Muscle of back (tissue), 13 donors: ENCODE data around the gene HPGDS. TPM values are rescaled to one million over a fixed set of nuclear protein-coding genes. Genes with fewer than 3 reads are reported as not detected.
"Not testable (repeated sequence)": the region's sequence is repeated elsewhere in the genome, so short reads cannot be mapped to it uniquely, and the experiment has no call there.

Source experiments
- DNase-seq, 3 donors: peaks; one replicate each; pipeline versions ENCODE4 v3.0.0 to v3.0.0-alpha.2; 2013
- long read RNA-seq, 9 donors: transcript quantifications; one replicate each; lab custom pipeline, GENCODE V29; 2026
- polyA plus RNA-seq, 10 donors: library from polyadenylated mRNA; unstranded; fragments of 120-200 nt; gene quantifications; one replicate each; pipeline ENCODE4 v1.2.1, GENCODE V29; 2013; ENCODE audit not compliant: insufficient read length in 10 of 10

Gene HPGDS
- polyA plus RNA-seq, result 10 to 100 TPM in 2 of 10 donors, 1 to 10 TPM in 8; 5.2 to 11.7 (median 8.9) TPM
- long read RNA-seq, donor 1, partial matches to known transcripts, result 0 of 2 reads
- long read RNA-seq, donor 1, other reads (novel, unspliced or antisense), result 0 of 2 reads
- long read RNA-seq, donor 2, partial matches to known transcripts, result 0 of 1 reads
- long read RNA-seq, donor 2, other reads (novel, unspliced or antisense), result 0 of 1 reads
- long read RNA-seq, donor 3, result 0 reads
- long read RNA-seq, donor 4, transcript HPGDS-201 (6 exons, 1,636 nt), result major isoform, 5 of 5 reads
- long read RNA-seq, donor 4, partial matches to known transcripts, result 0 of 5 reads
- long read RNA-seq, donor 4, other reads (novel, unspliced or antisense), result 0 of 5 reads
- long read RNA-seq, donor 5, partial matches to known transcripts, result 0 of 3 reads
- long read RNA-seq, donor 5, other reads (novel, unspliced or antisense), result 0 of 3 reads
- long read RNA-seq, donor 6, partial matches to known transcripts, result 0 of 2 reads
- long read RNA-seq, donor 6, other reads (novel, unspliced or antisense), result 0 of 2 reads
- long read RNA-seq, donor 7, partial matches to known transcripts, result 0 of 3 reads
- long read RNA-seq, donor 7, other reads (novel, unspliced or antisense), result 0 of 3 reads
- long read RNA-seq, donor 8, partial matches to known transcripts, result 0 of 3 reads
- long read RNA-seq, donor 8, other reads (novel, unspliced or antisense), result 0 of 3 reads
- long read RNA-seq, donor 9, partial matches to known transcripts, result 0 of 1 reads
- long read RNA-seq, donor 9, other reads (novel, unspliced or antisense), result 0 of 1 reads

DNA sequence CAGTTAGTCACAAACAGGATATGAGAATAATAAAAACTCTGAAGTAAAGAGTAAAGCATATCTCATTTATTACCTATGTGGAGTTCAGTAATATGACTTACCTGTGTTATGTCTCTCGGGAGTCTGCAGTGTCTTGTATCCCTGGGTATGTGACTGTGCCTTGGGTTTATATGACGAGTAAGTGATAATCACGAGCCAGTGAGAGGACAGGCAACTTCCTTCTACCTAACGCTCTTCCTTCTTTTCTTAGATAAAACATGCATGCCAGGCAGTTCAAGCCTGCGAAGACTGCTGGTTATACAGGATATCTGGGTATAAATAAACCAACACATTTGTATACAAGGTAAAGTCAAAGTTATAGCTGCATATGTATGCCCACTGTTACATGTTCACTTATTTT is at the start of gene HPGDS:
Gene HPGDS, minus strand, starts transcription at position 143 of the 400 bp plus-strand sequence. CDS start 8,207 bp downstream, outside the sequence.
- peak in 1 of 3 donors; percentile 51 for DNase-seq

DNA sequence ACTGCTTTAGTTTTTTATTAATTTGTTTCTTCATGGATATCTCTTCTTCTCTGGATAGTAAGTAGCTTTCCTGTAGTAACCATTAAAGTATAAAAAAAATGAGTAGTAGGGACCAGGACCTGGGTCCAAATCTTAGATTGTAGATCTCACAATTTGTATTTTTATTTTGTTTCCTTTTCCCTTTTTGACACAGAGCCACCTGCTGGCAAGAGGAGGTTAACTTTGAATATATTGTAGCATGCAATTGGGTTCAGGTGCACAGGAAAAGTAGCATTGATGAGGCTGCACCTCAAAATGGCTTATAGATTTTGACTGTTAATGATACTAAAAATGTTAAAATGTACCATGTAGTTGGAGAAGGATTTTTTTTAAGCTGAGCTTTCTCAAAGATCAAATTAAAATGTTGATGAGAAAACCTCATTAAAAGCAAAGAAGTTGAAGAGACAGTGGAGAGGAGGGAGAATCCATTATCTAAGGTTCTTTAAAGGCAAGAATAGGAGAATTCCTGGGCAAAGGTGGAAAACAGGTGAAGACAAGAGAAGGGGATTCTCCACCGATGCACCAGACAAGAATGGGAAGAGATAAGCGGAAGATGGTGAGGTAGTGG is 48.3 kb upstream of the HPGDS start:
- DNase-seq, result peak in 1 of 3 donors; percentile 34

- DNase-seq, result no peak
Observed at GRCh38 chr4:94389595-94390267, 47.1 kb upstream of the HPGDS start.

- DNase-seq, result not testable (repeated sequence)
Observed at GRCh38 chr4:94387965-94388364, 45.3 kb upstream of the HPGDS start.

DNA sequence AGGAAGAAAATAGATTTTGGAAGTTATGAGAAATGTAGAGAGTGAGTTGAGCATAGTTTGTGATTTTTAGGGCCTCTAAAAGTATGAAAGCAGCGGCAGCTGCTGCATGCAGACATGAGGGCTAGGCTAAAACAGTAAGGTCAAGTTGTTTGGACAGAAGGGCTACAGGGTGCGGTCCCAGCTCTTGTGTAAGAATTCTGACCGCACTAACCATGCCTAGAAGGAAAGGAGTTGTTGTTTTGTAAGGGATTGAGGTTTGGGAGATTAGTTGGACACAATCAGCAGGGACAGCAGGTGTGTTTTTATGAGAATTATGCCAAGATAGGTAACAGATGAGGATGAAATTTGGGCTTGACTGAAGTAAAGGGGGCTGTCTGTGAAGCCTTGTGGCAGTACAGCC is 42.8 kb upstream of the HPGDS start:
- not testable (repeated sequence) for DNase-seq

DNA sequence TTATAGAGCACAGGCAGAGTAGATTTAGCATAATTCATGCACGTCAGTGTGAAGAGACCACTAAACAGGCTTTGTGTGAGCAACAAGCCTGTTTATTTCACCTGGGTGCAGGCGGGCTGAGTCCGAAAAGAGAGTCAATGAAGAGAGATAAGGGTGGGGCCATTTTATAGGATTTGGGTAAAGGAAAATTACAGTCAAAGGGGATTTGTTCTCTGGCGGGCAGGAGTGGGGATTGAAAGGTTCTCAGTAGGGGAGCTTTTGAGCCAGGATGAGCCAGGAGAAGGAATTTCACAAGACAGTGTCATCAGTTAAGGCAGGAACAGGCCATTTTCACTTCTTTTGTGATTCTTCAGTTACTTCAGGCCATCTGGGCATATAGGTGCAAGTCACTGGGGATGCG is 40.3 kb upstream of the HPGDS start:
- not testable (repeated sequence) for DNase-seq

GRCh38 chr4:94378047-94378446 is 35.4 kb upstream of the HPGDS start:
- peak; percentile 51 to 82 (median 56) for DNase-seq

GRCh38 chr4:94377294-94377693 is 34.7 kb upstream of the HPGDS start:
- peak in 1 of 3 donors; percentile 58 for DNase-seq

- DNase-seq, result no peak
Observed at GRCh38 chr4:94375364-94375763, 32.7 kb upstream of the HPGDS start.

- DNase-seq, result no peak
Observed at GRCh38 chr4:94373752-94374151, 31.1 kb upstream of the HPGDS start.

GRCh38 chr4:94372991-94373390 is 30.4 kb upstream of the HPGDS start:
- peak in 2 of 3 donors; percentile 64 to 88 for DNase-seq

DNA sequence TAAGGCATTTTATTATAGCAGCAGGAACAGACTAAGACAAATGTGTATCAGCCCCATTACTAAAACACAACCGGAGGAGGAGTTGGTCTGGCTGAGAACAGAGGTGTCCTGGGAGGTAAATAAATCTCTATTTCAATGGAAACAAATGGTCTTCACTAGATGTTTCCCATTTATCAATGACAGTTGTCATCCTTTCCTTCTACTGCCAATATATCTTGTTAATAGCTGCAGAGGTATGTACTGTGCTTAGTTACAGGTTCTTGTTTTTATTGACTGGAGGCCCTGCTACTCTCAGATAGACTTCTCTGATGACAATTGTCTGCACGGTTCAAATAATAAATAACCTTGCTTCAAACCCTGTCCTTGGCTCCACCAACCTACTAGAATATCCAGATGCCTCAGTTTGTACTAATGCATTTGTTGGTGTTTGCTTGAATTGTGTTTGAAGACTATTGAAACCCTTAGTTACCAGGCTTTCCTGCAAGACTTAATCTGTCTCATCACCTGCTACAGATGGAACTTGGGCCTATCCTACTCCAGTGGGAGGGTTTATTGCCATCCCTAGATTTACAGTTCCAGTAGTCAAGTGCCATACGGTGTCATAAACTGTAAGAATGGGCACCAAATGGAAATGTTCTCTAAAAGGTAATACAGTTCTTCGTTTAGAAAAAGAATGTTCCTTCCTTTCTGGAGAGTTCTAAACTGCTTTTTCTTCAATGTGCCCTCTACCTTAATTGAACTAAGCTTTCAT is 29.8 kb upstream of the HPGDS start:
- DNase-seq, result peak in 1 of 3 donors; percentile 63

DNA sequence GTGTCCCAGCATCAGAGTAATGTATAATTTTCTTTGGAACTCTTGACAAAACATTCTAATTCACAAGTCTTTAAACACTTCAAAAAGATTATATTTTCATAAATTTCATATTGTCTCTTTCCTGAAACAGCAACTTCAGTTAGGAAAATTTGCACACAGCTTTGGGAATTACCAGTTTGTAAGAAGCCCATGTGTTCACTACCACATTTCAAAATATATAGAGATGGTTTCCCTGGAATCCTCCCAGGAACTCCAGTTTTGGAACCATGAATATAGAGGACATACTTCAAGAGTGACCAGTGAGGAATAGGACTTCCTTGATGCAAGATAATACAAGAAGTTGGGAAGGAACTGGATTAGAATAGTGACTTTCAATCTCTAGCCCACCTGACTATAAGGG is 28.7 kb upstream of the HPGDS start:
- DNase-seq, result peak in 2 of 3 donors; percentile 54 to 79

GRCh38 chr4:94370533-94371254 is 28.1 kb upstream of the HPGDS start:
- peak; percentile 68 to 89 (median 72) for DNase-seq

DNA sequence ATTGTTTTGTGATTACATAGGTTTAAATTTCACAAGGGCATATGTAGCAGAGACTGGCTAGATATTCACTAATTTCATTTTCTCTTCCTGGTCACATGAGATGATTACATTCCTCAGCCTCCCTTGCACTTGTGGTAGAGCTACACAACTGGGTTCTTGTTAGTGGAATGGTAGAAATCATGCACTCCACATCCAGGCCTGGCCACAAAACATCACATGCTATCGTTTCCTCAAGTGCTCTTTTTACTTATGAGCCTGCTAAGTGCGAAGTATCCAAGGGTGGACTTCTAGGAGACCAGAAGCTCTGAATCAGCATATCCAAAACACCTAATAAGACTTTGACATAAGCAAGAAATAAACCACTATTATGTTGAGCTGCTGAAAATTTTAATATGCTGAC is 26.4 kb upstream of the HPGDS start:
- DNase-seq, result no peak

GRCh38 chr4:94368459-94368858 is 25.8 kb upstream of the HPGDS start:
- DNase-seq, result no peak

GRCh38 chr4:94365304-94365703 is 22.7 kb upstream of the HPGDS start:
- no peak for DNase-seq

DNA sequence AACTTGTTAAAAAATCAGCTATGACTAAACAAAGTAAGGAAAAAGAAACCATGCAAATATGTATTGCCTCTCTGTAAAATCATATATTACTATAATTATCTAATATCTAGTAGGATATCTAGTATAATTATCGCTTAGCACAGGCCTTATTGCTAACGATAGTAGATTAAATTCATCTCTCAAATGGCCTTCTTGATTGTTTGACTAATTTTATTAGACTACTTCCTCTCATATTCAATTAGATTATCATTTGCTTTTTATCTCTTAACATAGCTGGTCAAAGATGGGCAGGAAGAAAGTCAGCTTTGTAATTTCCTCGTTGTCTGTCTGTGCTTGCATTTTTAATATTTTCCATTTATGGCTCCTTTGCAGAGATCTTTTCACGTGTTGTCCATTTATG is 21.9 kb upstream of the HPGDS start:
- DNase-seq, result no peak

DNA sequence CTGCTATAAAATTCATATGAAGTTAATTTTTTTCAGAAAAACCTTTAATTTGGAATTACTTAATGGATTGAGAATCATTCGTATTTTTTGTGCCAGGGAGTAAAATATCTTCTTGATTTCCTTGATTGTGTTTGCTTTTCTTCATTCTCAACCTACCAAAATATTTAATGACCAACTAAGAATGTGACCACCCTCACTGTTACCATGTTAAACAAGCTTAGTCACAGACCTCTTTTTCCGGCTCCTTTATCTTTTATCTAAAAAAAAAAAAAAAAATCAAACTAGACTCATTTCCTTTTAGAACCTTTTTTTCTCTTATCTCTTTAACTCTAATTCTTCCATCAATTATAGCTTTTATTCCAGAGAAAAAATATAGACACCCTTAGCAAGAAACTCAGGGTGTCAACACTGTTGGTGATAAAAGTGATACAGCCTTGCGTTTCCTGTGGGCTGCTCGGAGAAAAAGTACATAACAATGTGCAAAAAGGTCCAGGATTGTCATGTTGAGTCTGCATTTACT is 20.6 kb upstream of the HPGDS start:
- DNase-seq, result no peak

DNA sequence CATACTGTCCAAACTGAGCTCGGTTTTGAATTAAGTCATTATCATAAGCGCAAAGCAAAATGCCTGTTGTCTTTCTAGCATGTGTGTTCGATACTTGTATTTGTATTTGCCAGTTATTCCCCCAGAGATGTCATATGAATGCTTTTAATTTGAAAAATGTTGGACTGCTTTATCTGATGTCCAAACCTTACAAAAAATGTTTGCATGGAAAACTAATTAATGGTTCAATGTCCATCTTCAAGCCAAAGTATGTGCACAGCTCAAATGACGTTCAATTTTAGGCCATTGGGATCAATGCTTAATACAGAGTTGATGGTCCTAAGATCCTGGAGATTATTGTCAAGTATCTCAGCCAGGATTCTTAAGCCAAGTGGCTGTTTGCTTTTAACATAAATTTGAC is 17.2 kb upstream of the HPGDS start:
- DNase-seq, result peak; percentile 83 to 94 (median 86)
